Stimulated activated naive CD8-positive, alpha-beta T cell treated with anti-CD3 and anti-CD28 coated beads, Interleukin-15, amount 100 ng/mL, for 72 hours (primary cell): ENCODE measurements around the gene GDPD3.
A peak's percentile ranks its signal among the peaks of the same experiment; 100 is the strongest.
"Not testable (repeated sequence)": the region's sequence is repeated elsewhere in the genome, so short reads cannot be mapped to it uniquely, and the experiment has no call there.

ENCODE experiments used
- ATAC-seq: fragments of 150-1000 bp; cut with Tn5 transposase; 2 replicates; pipeline ENCODE4 v1.10.0; 2021; ENCODE audit warnings: mild to moderate bottlenecking, moderate library complexity
- DNase-seq, 2 donors: peaks; one replicate each; pipeline ENCODE4 v3.0.0; 2021 to 2022
- H3K27ac Mint-ChIP-seq, 2 donors: one replicate each; pipeline ENCODE4 v1.8.0; 2022; ENCODE audit warnings: mild to moderate bottlenecking in 2 of 2, mixed read lengths in 2 of 2, moderate library complexity in 2 of 2
- H3K27me3 Mint-ChIP-seq: one replicate; pipeline ENCODE4 v1.8.0; 2022; ENCODE audit warnings: mixed read lengths
- H3K4me1 Mint-ChIP-seq: one replicate; pipeline ENCODE4 v1.8.0; 2022; ENCODE audit warnings: mild to moderate bottlenecking, mixed read lengths
- H3K4me3 Mint-ChIP-seq, 2 donors: one replicate each; pipeline ENCODE4 v1.8.0; 2022; ENCODE audit warnings: mild to moderate bottlenecking in 2 of 2, mixed read lengths in 2 of 2, moderate library complexity in 1 of 2
- H3K9me3 Mint-ChIP-seq, 2 donors: one replicate each; pipeline ENCODE4 v1.8.0; 2022; ENCODE audit warnings: mixed read lengths in 2 of 2

GDPD3 gene

GRCh38 chr16:30114833-30115232 lies 1.5 kb upstream of the GDPD3 start:
- peak overlapping the region in 1 of 2 donors; percentile 46 for H3K27ac Mint-ChIP-seq
- H3K27me3 Mint-ChIP-seq, H3K4me3 Mint-ChIP-seq, DNase-seq, ATAC-seq, H3K9me3 Mint-ChIP-seq: not testable (repeated sequence)
- H3K4me1 Mint-ChIP-seq = peaks cover 33% of the 10 kb centered on the region

- Mint-ChIP-seq H3K9me3 (no peaks in the 10 kb centered on the region), H3K4me1 (peaks cover 29% of the 10 kb centered on the region), H3K27me3 (no peaks in the 10 kb centered on the region), H3K27ac (no peak overlapping the region), H3K4me3 (no peak overlapping the region)
- DNase-seq = no peak
- no peak for ATAC-seq
Observed at GRCh38 chr16:30114411-30114810, 1.1 kb upstream of the GDPD3 start.

- ATAC-seq = no peak
Observed at GRCh38 chr16:30113711-30114333, 485 bp upstream of the GDPD3 start.

GRCh38 chr16:30112197-30113030 lies 923 bp downstream of the GDPD3 start:
- Mint-ChIP-seq H3K9me3 (no peaks in the 10 kb centered on the region), H3K4me1 (peaks cover 27% of the 10 kb centered on the region), H3K27me3 (no peaks in the 10 kb centered on the region), H3K4me3 (no peak overlapping the region), H3K27ac (no peak overlapping the region)
- ATAC-seq (peak; percentile 76), DNase-seq (peak; percentile 53 to 64)

More at GRCh38 chr16:30113711-30114333, 485 bp upstream of the GDPD3 start:
- DNase-seq = no peak
- Mint-ChIP-seq H3K27me3 (no peaks in the 10 kb centered on the region), H3K9me3 (no peaks in the 10 kb centered on the region), H3K27ac (no peak overlapping the region), H3K4me3 (no peak overlapping the region), H3K4me1 (peaks cover 27% of the 10 kb centered on the region)

GRCh38 chr16:30110661-30111060 lies 2.7 kb downstream of the GDPD3 start:
- peaks cover 25% of the 10 kb centered on the region for H3K4me1 Mint-ChIP-seq
- DNase-seq = no peak
- no peak overlapping the region for H3K4me3 Mint-ChIP-seq
- H3K27ac Mint-ChIP-seq = no peak overlapping the region
- H3K9me3 Mint-ChIP-seq = no peaks in the 10 kb centered on the region
- H3K27me3 Mint-ChIP-seq = no peaks in the 10 kb centered on the region
- no peak for ATAC-seq

GRCh38 chr16:30108059-30108850 lies 5.1 kb downstream of the GDPD3 start:
- DNase-seq = no peak
- no peak for ATAC-seq
- no peaks in the 10 kb centered on the region for H3K27me3 Mint-ChIP-seq
- H3K4me3 Mint-ChIP-seq = no peak overlapping the region
- no peak overlapping the region for H3K27ac Mint-ChIP-seq
- no peaks in the 10 kb centered on the region for H3K9me3 Mint-ChIP-seq
- peaks cover 6% of the 10 kb centered on the region for H3K4me1 Mint-ChIP-seq

- Mint-ChIP-seq H3K9me3 (no peaks in the 10 kb centered on the region), H3K27me3 (no peaks in the 10 kb centered on the region), H3K4me3 (no peak overlapping the region), H3K27ac (peak overlapping the region in 1 of 2 donors; percentile 65), H3K4me1 (no peaks in the 10 kb centered on the region)
- ATAC-seq (no peak), DNase-seq (no peak)
Observed at GRCh38 chr16:30104492-30104891, 8.8 kb downstream of the GDPD3 start.

- Mint-ChIP-seq H3K4me1 (no peaks in the 10 kb centered on the region), H3K4me3 (no peak overlapping the region), H3K9me3 (no peaks in the 10 kb centered on the region), H3K27ac (no peak overlapping the region), H3K27me3 (no peaks in the 10 kb centered on the region)
- ATAC-seq (no peak), DNase-seq (no peak)
Observed at GRCh38 chr16:30104090-30104489, 9.2 kb downstream of the GDPD3 start.

GRCh38 chr16:30096862-30097563 lies 16.3 kb downstream of the GDPD3 start:
- DNase-seq = no peak
- H3K9me3 Mint-ChIP-seq = peaks cover 23 to 24% of the 10 kb centered on the region in 2 donors
- H3K27me3 Mint-ChIP-seq = no peaks in the 10 kb centered on the region

GRCh38 chr16:30096105-30096861 lies 17.1 kb downstream of the GDPD3 start, which contains the start of gene YPEL3:
Gene YPEL3, minus strand, starts transcription at chr16:30096213. Its CDS starts 731 bp downstream, at chr16:30095482.
- DNase-seq (peak; percentile 88 to 90), ATAC-seq (peak; percentile 65)
- Mint-ChIP-seq H3K27ac (peak within 1 kb of the TSS; percentile 94 to 97), H3K9me3 (peaks cover 23 to 24% of the 10 kb centered on the region in 2 donors), H3K27me3 (no peaks in the 10 kb centered on the region), H3K4me3 (peak within 1 kb of the TSS; percentile 94 to 97), H3K4me1 (peaks cover 44% of the 10 kb centered on the region)

More at GRCh38 chr16:30096862-30097563, 16.3 kb downstream of the GDPD3 start:
- Mint-ChIP-seq H3K27ac (peak overlapping the region; percentile 90 to 94), H3K4me3 (peak overlapping the region; percentile 78 to 83), H3K4me1 (peaks cover 37% of the 10 kb centered on the region)
- no peak for ATAC-seq

GRCh38 chr16:30095166-30096078 lies 17.9 kb downstream of the GDPD3 start:
- Mint-ChIP-seq H3K4me1 (peaks cover 53% of the 10 kb centered on the region), H3K4me3 (peak overlapping the region; percentile 94 to 97), H3K9me3 (peaks cover 23 to 24% of the 10 kb centered on the region in 2 donors), H3K27ac (peak overlapping the region; percentile 88 to 97), H3K27me3 (no peaks in the 10 kb centered on the region)
- DNase-seq (no peak), ATAC-seq (no peak)

- Mint-ChIP-seq H3K4me3 (peak overlapping the region; percentile 94 to 97), H3K4me1 (peaks cover 60% of the 10 kb centered on the region)
- ATAC-seq = no peak
Observed at GRCh38 chr16:30094541-30095165, 18.7 kb downstream of the GDPD3 start.

GRCh38 chr16:30092373-30093010 lies 20.8 kb downstream of the GDPD3 start:
- peak; percentile 69 for ATAC-seq
- DNase-seq = peak; percentile 77 to 89
- H3K27me3 Mint-ChIP-seq = no peaks in the 10 kb centered on the region

More at GRCh38 chr16:30094541-30095165, 18.7 kb downstream of the GDPD3 start:
- DNase-seq = no peak
- peak overlapping the region; percentile 88 to 97 for H3K27ac Mint-ChIP-seq
- H3K27me3 Mint-ChIP-seq = no peaks in the 10 kb centered on the region
- H3K9me3 Mint-ChIP-seq = peaks cover 23 to 24% of the 10 kb centered on the region in 2 donors

More at GRCh38 chr16:30092373-30093010, 20.8 kb downstream of the GDPD3 start:
- Mint-ChIP-seq H3K4me3 (peak overlapping the region; percentile 90 to 94), H3K9me3 (peaks cover 10 to 11% of the 10 kb centered on the region in 2 donors), H3K27ac (peak overlapping the region; percentile 92 to 95), H3K4me1 (peaks cover 70% of the 10 kb centered on the region)
